HepG2 (cell line): ENCODE measurements around the gene PAQR7. TPM values are rescaled to one million over a fixed set of nuclear protein-coding genes. Genes with fewer than 3 reads are reported as not detected.

ENCODE experiments used
- DMAP1 ChIP-seq: IDR thresholded peaks from 2 replicates; pipeline ENCODE4 v1.6.1; 2016
- FOXK2 ChIP-seq: fragments of 450-650 bp; IDR thresholded peaks from 2 replicates; pipeline ENCODE4 v1.6.1; 2016
- FOXP4 ChIP-seq: sonication (generic); formaldehyde crosslinking; IDR thresholded peaks from 2 replicates; pipeline ENCODE4 v1.4.0; 2020; ENCODE audit warnings: missing genetic modification reagents
- HNF1A ChIP-seq, 2 experiments: sonication (generic) in 1 of 2; formaldehyde crosslinking in 1 of 2; IDR thresholded peaks; 2 replicates each; pipeline versions ENCODE4 v1.4.0 to v1.6.1; 2016 to 2020; ENCODE audit warnings: borderline replicate concordance in 1 of 2, low read depth in 1 of 2, mild to moderate bottlenecking in 1 of 2, missing genetic modification reagents in 1 of 2
- KLF15 ChIP-seq: sonication (generic); formaldehyde crosslinking; IDR thresholded peaks from 2 replicates; pipeline ENCODE4 v1.8.1; 2023; ENCODE audit warnings: borderline replicate concordance, mild to moderate bottlenecking, inconsistent platforms, missing genetic modification reagents, mixed read lengths
- NRL ChIP-seq: sonication (generic); formaldehyde crosslinking; IDR thresholded peaks from 2 replicates; pipeline ENCODE4 v1.5.0; 2020; ENCODE audit warnings: missing genetic modification reagents, mild to moderate bottlenecking, moderate library complexity, borderline replicate concordance
- RARA ChIP-seq: IDR thresholded peaks from 2 replicates; pipeline ENCODE4 v1.6.1; 2016; ENCODE audit warnings: missing genetic modification reagents, missing compliant biosample characterization
- RERE ChIP-seq: IDR thresholded peaks from 2 replicates; pipeline ENCODE4 v1.6.1; 2016; ENCODE audit warnings: low read depth, missing genetic modification reagents, missing compliant biosample characterization
- TCF7 ChIP-seq: sonication (generic); IDR thresholded peaks from 2 replicates; pipeline ENCODE4 v1.6.1; 2016; ENCODE audit warnings: antibody characterized with exemption, low read depth
- ZNF263 ChIP-seq: sonication (generic); formaldehyde crosslinking; IDR thresholded peaks from 2 replicates; pipeline ENCODE4 v1.4.0; 2020; ENCODE audit warnings: missing genetic modification reagents
- ZNF326 ChIP-seq: sonication (generic); formaldehyde crosslinking; IDR thresholded peaks from 2 replicates; pipeline ENCODE4 v1.4.0; 2020; ENCODE audit warnings: missing genetic modification reagents, borderline replicate concordance
- ZNF354B ChIP-seq: sonication (generic); formaldehyde crosslinking; IDR thresholded peaks from 2 replicates; pipeline ENCODE4 v1.8.0; 2022; ENCODE audit warnings: mild to moderate bottlenecking, missing genetic modification reagents
- ZNF776 ChIP-seq: sonication (generic); formaldehyde crosslinking; IDR thresholded peaks from 2 replicates; pipeline ENCODE4 v1.4.0; 2020; ENCODE audit warnings: mild to moderate bottlenecking, missing genetic modification reagents
- polyA plus RNA-seq, 8 experiments: library from polyadenylated mRNA; depleted of rRNA in 3 of 8; stranded (reverse) in 7 of 8; unstranded in 1 of 8; fragments of >200 nt; fragmentation: Illumina TruSeq in 4 of 8; extraction: Trizol in 4 of 8; gene quantifications; 2 replicates each; pipeline versions ENCODE4 v1.2.1 to v1.2.3, GENCODE V29; 2011 to 2016; ENCODE audit warnings: low read depth in 4 of 8, missing spikeins in 1 of 8, mixed read lengths in 1 of 8; ENCODE audit not compliant: insufficient read depth in 1 of 8
- total RNA-seq, 5 experiments: library from RNA; depleted of rRNA; stranded (reverse); fragments of >200 nt; fragmentation: Illumina TruSeq; extraction: Trizol; gene quantifications; 2 replicates each; pipeline ENCODE4 v1.2.3, GENCODE V29; 2016; ENCODE audit warnings: low read depth in 1 of 5

Gene PAQR7
- total and polyA plus RNA-seq, 2 of the 13 experiments (the other 11 are each of a cell fraction or from before 2014, with no cell fraction given), result 13.2 to 16.6 TPM

GRCh38 chr1:25867210-25867991, 8.1 kb downstream of the PAQR7 start (continued):
- TF ChIP-seq ZNF326 (CRISPR knock-in tag) (no peak), RARA (CRISPR knock-in tag) (no peak), ZNF263 (CRISPR knock-in tag) (no peak), NRL (CRISPR knock-in tag) (no peak), HNF1A (IDR thresholded peaks at IDR 0.05; ENCODE audit: low read depth) (peak; percentile 88), HNF1A (CRISPR knock-in tag; IDR thresholded peaks at IDR 0.05; ENCODE audit: borderline replicate concordance) (peak; percentile 56; the same call in 1 of the 2 replicates), ZNF776 (CRISPR knock-in tag) (no peak), FOXP4 (CRISPR knock-in tag) (0 out of 2 replicates have a peak, but pooled peaks have one; percentile 25), DMAP1 (no peak), KLF15 (CRISPR knock-in tag) (no peak), TCF7 (no peak), ZNF354B (CRISPR knock-in tag) (no peak), RERE (CRISPR knock-in tag) (0 out of 2 replicates have a peak, but pooled peaks have one; percentile 41), FOXK2 (no peak)
